ENCODE measurements around the gene HADHA. TPM values are rescaled to one million over a fixed set of nuclear protein-coding genes. Genes with fewer than 3 reads are reported as not detected.

HADHA gene
- total RNA-seq, 6 donors from 2014 or later, result 61.8 to 120 (median 110) TPM

GRCh38 chr2:26162963-26163362 is 81.5 kb downstream of the HADHA start:
- H3K4me3 ChIP-seq, result no peak overlapping the region
- H3K9me3 ChIP-seq, result no peaks in the 10 kb centered on the region
- DNase-seq (no peak), ATAC-seq (ENCODE audit: low FRiP score in 2 of 2) (no peak)
- no peak overlapping the region for H3K27ac ChIP-seq
- no peaks in the 10 kb centered on the region for H3K27me3 ChIP-seq
- TF ChIP-seq EP300 (IDR thresholded peaks at IDR 0.05) (no peak), POLR2A (IDR thresholded peaks at IDR 0.05) (no peak), POLR2AphosphoS5 (IDR thresholded peaks at IDR 0.05) (no peak)
- TF ChIP-seq, protein P1, sequence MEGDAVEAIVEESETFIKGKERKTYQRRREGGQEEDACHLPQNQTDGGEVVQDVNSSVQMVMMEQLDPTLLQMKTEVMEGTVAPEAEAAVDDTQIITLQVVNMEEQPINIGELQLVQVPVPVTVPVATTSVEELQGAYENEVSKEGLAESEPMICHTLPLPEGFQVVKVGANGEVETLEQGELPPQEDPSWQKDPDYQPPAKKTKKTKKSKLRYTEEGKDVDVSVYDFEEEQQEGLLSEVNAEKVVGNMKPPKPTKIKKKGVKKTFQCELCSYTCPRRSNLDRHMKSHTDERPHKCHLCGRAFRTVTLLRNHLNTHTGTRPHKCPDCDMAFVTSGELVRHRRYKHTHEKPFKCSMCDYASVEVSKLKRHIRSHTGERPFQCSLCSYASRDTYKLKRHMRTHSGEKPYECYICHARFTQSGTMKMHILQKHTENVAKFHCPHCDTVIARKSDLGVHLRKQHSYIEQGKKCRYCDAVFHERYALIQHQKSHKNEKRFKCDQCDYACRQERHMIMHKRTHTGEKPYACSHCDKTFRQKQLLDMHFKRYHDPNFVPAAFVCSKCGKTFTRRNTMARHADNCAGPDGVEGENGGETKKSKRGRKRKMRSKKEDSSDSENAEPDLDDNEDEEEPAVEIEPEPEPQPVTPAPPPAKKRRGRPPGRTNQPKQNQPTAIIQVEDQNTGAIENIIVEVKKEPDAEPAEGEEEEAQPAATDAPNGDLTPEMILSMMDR (IDR thresholded peaks at IDR 0.05), result no peak
- no peaks in the 10 kb centered on the region for H3K4me1 ChIP-seq
- 89 to 93% methylated on average over 10 of the region's 10 CpGs for WGBS, 2 donors
- no peaks in the 10 kb centered on the region for H3K36me3 ChIP-seq

DNA sequence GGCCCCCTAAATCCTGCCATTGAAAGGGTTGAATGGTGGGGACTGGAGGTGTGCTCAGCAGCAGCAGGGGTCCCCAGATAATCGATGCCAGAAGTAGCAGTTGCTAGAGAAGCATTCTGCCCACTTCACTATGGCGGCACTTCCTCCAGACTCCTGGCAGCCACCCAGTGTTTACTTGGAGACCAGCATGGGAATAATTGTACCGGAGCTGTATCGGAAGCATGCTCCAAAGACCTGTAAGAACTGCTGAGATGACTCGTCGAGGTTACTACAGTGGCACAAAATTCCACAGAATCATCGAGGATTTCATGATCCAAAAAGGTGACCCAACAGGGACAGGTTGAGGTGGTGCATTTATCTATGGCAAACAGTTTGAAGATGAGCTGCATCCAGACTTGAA is 82.5 kb downstream of the HADHA start:
- H3K27me3 ChIP-seq, result no peaks in the 10 kb centered on the region
- no peaks in the 10 kb centered on the region for H3K9me3 ChIP-seq
- TF ChIP-seq POLR2A (IDR thresholded peaks at IDR 0.05) (no peak), POLR2AphosphoS5 (IDR thresholded peaks at IDR 0.05) (no peak), EP300 (IDR thresholded peaks at IDR 0.05) (no peak)
- TF ChIP-seq, protein P1 (IDR thresholded peaks at IDR 0.05), result no peak
- ATAC-seq (ENCODE audit: low FRiP score in 2 of 2), result no peak
- H3K36me3 ChIP-seq, result no peaks in the 10 kb centered on the region
- no peak for DNase-seq
- no peaks in the 10 kb centered on the region for H3K4me1 ChIP-seq
- no peak overlapping the region for H3K4me3 ChIP-seq
- WGBS, 2 donors, result 79 to 87% methylated on average over 5 to 7 of the region's 7 CpGs
- H3K27ac ChIP-seq, result no peak overlapping the region

DNA sequence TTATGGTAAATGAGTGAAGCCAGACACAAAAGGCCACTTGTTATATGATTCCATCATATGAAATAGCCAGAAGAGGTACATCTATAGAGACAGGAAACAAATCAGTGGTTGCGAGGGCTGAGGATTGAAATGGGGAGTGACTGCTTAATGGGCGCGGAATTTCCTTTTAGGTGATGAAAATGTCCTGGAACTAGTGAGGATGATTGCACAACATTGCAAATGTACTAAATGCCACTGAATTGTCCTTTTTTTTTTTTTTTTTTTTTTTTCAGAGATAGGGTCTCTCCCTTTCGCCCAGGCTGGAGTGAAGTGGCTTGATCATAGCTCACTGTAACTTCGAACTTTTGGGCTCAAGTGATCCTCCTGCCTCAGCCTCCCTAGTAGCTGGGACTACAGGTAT is 86.9 kb downstream of the HADHA start:
- H3K27ac ChIP-seq, result no peak overlapping the region
- no peaks in the 10 kb centered on the region for H3K4me1 ChIP-seq
- H3K4me3 ChIP-seq, result no peak overlapping the region
- WGBS, 2 donors, result 94 to 96% methylated on average over 5 of the region's 5 CpGs
- ATAC-seq (ENCODE audit: low FRiP score in 2 of 2), result no peak
- DNase-seq, result no peak
- no peak for TF ChIP-seq EP300 (IDR thresholded peaks at IDR 0.05)
- TF ChIP-seq, protein P1 (IDR thresholded peaks at IDR 0.05), result no peak
- no peak for TF ChIP-seq POLR2AphosphoS5 (IDR thresholded peaks at IDR 0.05)
- TF ChIP-seq POLR2A (IDR thresholded peaks at IDR 0.05), result no peak
- peaks cover 0 to 6% (median 1%) of the 10 kb centered on the region in 4 donors for H3K9me3 ChIP-seq
- no peaks in the 10 kb centered on the region for H3K27me3 ChIP-seq
- H3K36me3 ChIP-seq, result no peaks in the 10 kb centered on the region

DNA sequence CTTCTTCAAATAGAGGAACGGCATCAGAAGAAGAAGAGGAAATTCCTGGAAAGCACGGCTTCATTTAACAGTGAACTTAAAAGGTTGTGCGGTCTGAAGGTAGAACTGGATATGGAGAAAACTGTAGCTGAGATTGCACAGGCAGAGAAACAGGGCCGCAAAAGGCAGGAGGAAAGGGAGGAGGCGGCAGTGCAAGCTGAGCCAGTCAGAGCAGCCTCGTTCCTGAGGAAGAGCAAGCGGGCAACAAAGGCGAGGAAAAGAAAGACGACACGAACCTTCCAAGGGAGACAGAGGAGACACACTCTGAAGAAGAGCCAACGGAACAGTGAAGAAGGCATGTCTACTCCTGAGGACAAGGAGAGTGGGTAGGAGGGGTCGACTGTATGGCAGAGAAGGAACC is 94.2 kb downstream of the HADHA start:
- TF ChIP-seq EP300 (IDR thresholded peaks at IDR 0.05), result no peak
- TF ChIP-seq, protein P1 (IDR thresholded peaks at IDR 0.05), result no peak
- no peak for TF ChIP-seq POLR2AphosphoS5 (IDR thresholded peaks at IDR 0.05)
- Histone ChIP-seq H3K27me3 (no peaks in the 10 kb centered on the region), H3K4me3 (no peak overlapping the region), H3K36me3 (no peaks in the 10 kb centered on the region), H3K27ac (no peak overlapping the region), H3K9me3 (peaks cover 0 to 6% (median 1%) of the 10 kb centered on the region in 4 donors), H3K4me1 (peaks cover 0 to under 1% (median 0%) of the 10 kb centered on the region in 4 donors)
- DNase-seq, result no peak
- 78 to 80% methylated on average over 12 of the region's 12 CpGs for WGBS, 2 donors
- no peak for ATAC-seq (ENCODE audit: low FRiP score in 2 of 2)

GRCh38 chr2:26148501-26148900 is 95.9 kb downstream of the HADHA start:
- Histone ChIP-seq H3K27me3 (no peaks in the 10 kb centered on the region), H3K27ac (no peak overlapping the region), H3K4me3 (no peak overlapping the region), H3K9me3 (no peaks in the 10 kb centered on the region), H3K4me1 (peaks cover 3 to 16% (median 10%) of the 10 kb centered on the region in 4 donors), H3K36me3 (no peaks in the 10 kb centered on the region)
- TF ChIP-seq, protein P1 (IDR thresholded peaks at IDR 0.05), result no peak
- TF ChIP-seq POLR2A (IDR thresholded peaks at IDR 0.05), result no peak
- no peak for TF ChIP-seq POLR2AphosphoS5 (IDR thresholded peaks at IDR 0.05)
- TF ChIP-seq EP300 (IDR thresholded peaks at IDR 0.05), result no peak
- WGBS, 2 donors, result 43 to 50% methylated on average over 2 of the region's 2 CpGs
- ATAC-seq (ENCODE audit: low FRiP score in 2 of 2) (no peak), DNase-seq (no peak)

All from upper lobe of left lung (tissue), 6 donors.